HFFc6 (cell line): ENCODE data around the gene CARD9. TPM values are rescaled to one million over a fixed set of nuclear protein-coding genes. Genes with fewer than 3 reads are reported as not detected.

Experiments used
- DNase-seq: peaks from one replicate; pipeline ENCODE4 v3.0.0-alpha.2; 2018
- H3K27ac Mint-ChIP-seq: 2 replicates; pipeline ENCODE4 v1.8.0; 2020; ENCODE audit warnings: mild to moderate bottlenecking, mixed read lengths
- H3K27me3 Mint-ChIP-seq: 2 replicates; pipeline ENCODE4 v1.8.0; 2021; ENCODE audit warnings: mild to moderate bottlenecking, moderate library complexity, mixed read lengths; ENCODE audit not compliant: insufficient read depth
- H3K36me3 Mint-ChIP-seq: 2 replicates; pipeline ENCODE4 v1.8.0; 2021; ENCODE audit warnings: low read depth, mixed read lengths
- H3K4me1 Mint-ChIP-seq: 2 replicates; pipeline ENCODE4 v1.8.0; 2020; ENCODE audit warnings: low read depth, mixed read lengths
- H3K4me3 Mint-ChIP-seq: 2 replicates; pipeline ENCODE4 v1.8.0; 2020; ENCODE audit warnings: mild to moderate bottlenecking, moderate library complexity, mixed read lengths
- H3K9me3 Mint-ChIP-seq: 2 replicates; pipeline ENCODE4 v1.8.0; 2020; ENCODE audit warnings: mild to moderate bottlenecking, mixed read lengths
- total RNA-seq, 6 experiments: library from RNA; stranded (reverse); fragmentation: NEBNext Ultra II Directional; extraction: Animal tissue kit (Norgen Biotek cat#: 25700); gene quantifications; 2 replicates in 1 of 6; 3 replicates in 5 of 6; pipeline ENCODE4 v1.2.3, GENCODE V29; 2021
- TF ChIP-seq, protein P1 (sequence below): fragments of 200-600 bp; sonication (generic); IDR thresholded peaks from 2 replicates; pipeline ENCODE4 v1.5.0; 2021; ENCODE audit warnings: antibody characterized with exemption, mild to moderate bottlenecking

CARD9 gene
- total RNA-seq, 6 experiments from 2014 or later, result 2.9 to 19.0 (median 3.2) TPM

DNA sequence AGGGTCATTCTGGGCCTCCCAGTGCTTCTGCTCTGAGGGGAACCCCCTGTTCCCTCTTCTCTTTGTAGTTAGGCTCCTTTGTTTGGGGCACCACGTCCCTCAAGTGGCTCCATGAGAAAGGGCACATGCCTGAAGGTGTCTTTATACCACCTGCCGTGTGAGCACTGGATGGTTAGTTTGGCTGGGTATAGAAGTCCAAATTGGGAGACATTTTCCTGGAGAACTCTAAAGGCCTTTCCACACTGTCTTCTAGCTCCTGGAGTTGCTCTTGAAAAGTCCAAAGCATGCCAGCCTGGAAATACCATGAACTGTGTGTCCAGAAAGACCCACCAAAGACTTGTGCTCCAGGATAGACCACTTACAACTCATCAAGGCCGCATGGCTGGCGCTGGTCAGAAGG lies 58.5 kb downstream of the CARD9 start:
- H3K4me3 Mint-ChIP-seq, result no peak overlapping the region
- H3K9me3 Mint-ChIP-seq, result peaks cover 25% of the 10 kb centered on the region
- peaks cover 9% of the 10 kb centered on the region for H3K27me3 Mint-ChIP-seq
- H3K36me3 Mint-ChIP-seq, result peaks cover 18% of the 10 kb centered on the region
- TF ChIP-seq, protein P1, sequence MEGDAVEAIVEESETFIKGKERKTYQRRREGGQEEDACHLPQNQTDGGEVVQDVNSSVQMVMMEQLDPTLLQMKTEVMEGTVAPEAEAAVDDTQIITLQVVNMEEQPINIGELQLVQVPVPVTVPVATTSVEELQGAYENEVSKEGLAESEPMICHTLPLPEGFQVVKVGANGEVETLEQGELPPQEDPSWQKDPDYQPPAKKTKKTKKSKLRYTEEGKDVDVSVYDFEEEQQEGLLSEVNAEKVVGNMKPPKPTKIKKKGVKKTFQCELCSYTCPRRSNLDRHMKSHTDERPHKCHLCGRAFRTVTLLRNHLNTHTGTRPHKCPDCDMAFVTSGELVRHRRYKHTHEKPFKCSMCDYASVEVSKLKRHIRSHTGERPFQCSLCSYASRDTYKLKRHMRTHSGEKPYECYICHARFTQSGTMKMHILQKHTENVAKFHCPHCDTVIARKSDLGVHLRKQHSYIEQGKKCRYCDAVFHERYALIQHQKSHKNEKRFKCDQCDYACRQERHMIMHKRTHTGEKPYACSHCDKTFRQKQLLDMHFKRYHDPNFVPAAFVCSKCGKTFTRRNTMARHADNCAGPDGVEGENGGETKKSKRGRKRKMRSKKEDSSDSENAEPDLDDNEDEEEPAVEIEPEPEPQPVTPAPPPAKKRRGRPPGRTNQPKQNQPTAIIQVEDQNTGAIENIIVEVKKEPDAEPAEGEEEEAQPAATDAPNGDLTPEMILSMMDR, result no peak
- H3K4me1 Mint-ChIP-seq, result no peaks in the 10 kb centered on the region
- no peak overlapping the region for H3K27ac Mint-ChIP-seq
- no peak for DNase-seq

GRCh38 chr9:136314056-136314416 lies 59.4 kb downstream of the CARD9 start:
- TF ChIP-seq, protein P1, result no peak
- no peak overlapping the region for H3K27ac Mint-ChIP-seq
- no peaks in the 10 kb centered on the region for H3K4me1 Mint-ChIP-seq
- DNase-seq, result no peak
- H3K9me3 Mint-ChIP-seq, result peaks cover 25% of the 10 kb centered on the region
- H3K4me3 Mint-ChIP-seq, result no peak overlapping the region
- peaks cover 7% of the 10 kb centered on the region for H3K27me3 Mint-ChIP-seq
- H3K36me3 Mint-ChIP-seq, result peaks cover 18% of the 10 kb centered on the region

Other genes with a start within 250 kb of the CARD9 start
- gene LHX3, start 168.5 kb downstream of the CARD9 start, total RNA-seq, result not detected
- gene QSOX2, start 127.9 kb downstream of the CARD9 start, total RNA-seq, result 10 to 100 TPM; 20.1 to 24.9 (median 21.9) TPM
- gene CCDC187, start 69.6 kb downstream of the CARD9 start, total RNA-seq, result not detected
- gene GPSM1, start 46.1 kb downstream of the CARD9 start, total RNA-seq, result 10 to 100 TPM; 50.9 to 60.2 (median 55.0) TPM
- gene DNLZ, start 9.9 kb downstream of the CARD9 start, total RNA-seq, result 10 to 100 TPM; 28.5 to 33.3 (median 30.4) TPM
- gene SNAPC4, start 26.5 kb upstream of the CARD9 start, total RNA-seq, result 1 to 10 TPM; 6.2 to 9.4 (median 6.5) TPM
- 10 to 100 TPM; 40.8 to 55.1 (median 43.7) TPM for gene ENTR1, start 36.9 kb upstream of the CARD9 start, total RNA-seq
- 10 to 100 TPM; 69.1 to 81.0 (median 75.9) TPM for gene PMPCA, start 37.0 kb upstream of the CARD9 start, total RNA-seq
- gene INPP5E, start 66.2 kb upstream of the CARD9 start, total RNA-seq, result 10 to 100 TPM; 11.5 to 14.0 (median 12.3) TPM
- gene SEC16A, start 109.4 kb upstream of the CARD9 start, total RNA-seq, result 10 to 100 TPM; 63.2 to 98.6 (median 75.5) TPM
- gene NOTCH1, start 172.4 kb upstream of the CARD9 start, total RNA-seq, result 10 to 100 TPM; 12.1 to 17.1 (median 14.7) TPM